ENCODE data around the gene IL12B.
A peak's percentile ranks its signal among the peaks of the same experiment; 100 is the strongest.
"Not testable (repeated sequence)": the region's sequence is repeated elsewhere in the genome, so short reads cannot be mapped to it uniquely, and the experiment has no call there.

Gene IL12B

GRCh38 chr5:159330131-159330800 lies at the start of gene IL12B:
Gene IL12B, minus strand, starts transcription at chr5:159330487. Its CDS starts 3,705 bp downstream, at chr5:159326782.
- no peak for DNase-seq

- no peak for DNase-seq
These were observed 47.4 kb upstream of the IL12B start for GRCh38 chr5:159377653-159378052.

DNA sequence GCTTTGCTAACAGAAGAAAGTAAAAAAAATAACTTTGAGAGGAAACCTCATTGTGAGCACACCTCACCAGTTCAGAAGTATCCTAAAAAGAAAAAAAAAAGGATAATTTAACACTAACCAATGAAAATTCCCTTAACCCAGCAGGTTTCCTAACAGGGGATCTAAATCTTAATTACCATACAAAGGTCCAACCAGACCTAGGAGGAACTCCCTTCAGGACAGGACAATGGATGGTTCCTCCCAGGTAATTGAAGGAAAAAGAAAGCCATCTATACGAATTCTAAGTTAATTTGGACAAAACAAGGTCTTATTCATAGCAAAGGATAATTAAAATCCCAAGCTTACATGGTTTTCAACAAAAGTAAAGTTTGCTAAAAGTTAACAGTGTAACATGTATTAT lies 37.6 kb upstream of the IL12B start:
- not testable (repeated sequence) for DNase-seq

DNA sequence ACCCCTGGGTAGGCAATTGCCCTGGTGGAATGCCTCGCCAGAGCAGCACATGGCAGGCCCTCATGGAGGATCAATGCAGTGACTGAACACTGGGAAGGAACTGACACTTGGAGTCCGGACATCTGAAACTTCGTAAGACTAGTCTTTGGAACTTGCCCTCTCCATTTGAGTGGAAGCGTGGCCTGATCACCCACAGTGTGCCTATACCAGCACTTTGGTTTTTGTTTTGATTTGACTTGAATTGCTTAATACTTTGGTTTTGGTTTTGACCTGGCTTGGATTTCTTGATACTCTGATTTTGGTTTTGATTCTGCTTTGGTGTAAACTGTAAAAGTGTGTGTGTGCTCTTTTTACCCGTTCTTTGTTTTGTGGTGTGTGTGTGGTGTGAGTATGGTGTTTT lies 36.5 kb upstream of the IL12B start:
- not testable (repeated sequence) for DNase-seq

GRCh38 chr5:159362220-159362619 lies 31.9 kb upstream of the IL12B start:
- no peak for DNase-seq

DNA sequence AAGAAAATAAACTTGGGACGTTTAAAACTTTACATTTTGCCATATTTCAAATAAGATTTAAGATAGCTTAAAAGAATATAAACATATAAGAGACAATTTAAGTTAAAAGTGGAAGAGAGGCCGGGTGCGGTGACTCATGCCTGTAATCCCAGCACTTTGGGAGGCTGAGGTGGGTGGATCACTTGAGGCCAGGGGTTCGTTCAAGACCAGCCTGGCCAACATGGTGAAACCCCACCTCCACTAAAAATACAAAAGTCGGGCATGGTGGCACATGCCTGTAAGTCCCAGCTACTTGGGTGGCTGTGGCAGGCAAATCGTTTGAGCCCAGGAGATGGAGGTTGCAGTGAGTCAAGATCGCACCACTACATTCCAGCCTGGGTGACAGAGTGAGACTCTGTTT lies 29.6 kb upstream of the IL12B start:
- not testable (repeated sequence) for DNase-seq

DNA sequence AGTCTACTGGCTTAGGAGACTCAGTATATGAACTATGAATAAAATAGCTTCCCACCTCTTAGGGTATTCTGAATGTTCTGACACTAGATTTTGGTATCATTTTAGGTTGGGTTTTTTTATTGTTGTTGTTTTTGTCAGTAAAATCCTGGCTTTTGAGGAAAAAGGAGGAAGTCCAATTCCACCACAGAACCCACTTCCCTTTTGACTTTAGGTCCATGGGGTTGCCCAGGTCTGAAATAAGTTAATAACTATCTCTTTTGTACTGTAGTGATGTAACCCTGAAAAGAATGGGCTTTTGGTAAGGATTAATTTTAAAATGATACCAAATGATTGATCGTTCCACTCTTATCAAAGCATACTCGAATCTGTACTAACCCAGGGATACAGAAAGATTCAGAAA lies 29.1 kb upstream of the IL12B start:
- DNase-seq, result no peak

DNA sequence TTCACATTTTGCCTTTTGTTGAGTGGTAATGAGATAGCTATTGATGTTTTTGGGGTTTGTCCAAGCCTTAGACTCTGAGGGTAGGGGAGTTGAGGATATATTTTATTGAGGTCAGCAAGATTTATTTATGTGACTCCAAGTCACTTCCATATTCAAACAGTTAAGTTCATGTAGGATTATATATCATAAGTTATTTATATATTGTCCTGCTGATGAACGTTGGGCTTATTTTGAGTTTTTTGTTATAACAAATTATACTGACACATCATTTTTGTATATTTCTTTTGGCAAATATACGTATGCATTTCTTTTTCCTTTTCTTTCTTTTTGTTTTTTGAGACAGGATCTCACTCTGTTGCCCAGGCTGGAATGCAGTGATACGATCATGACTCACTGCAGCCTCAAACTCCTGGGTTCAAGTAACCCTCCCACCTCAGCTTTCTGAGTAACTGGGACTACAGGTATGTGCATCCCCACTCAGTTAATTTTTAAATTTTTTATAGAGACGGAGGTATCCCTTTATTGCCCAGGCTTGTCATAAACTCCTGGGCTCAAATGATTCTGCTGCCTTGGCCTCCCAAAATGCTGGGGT lies 23.5 kb upstream of the IL12B start:
- DNase-seq, result no peak

- not testable (repeated sequence) for DNase-seq
These were observed 20.4 kb upstream of the IL12B start for GRCh38 chr5:159350644-159351043.

GRCh38 chr5:159350216-159350615 lies 19.9 kb upstream of the IL12B start:
- DNase-seq, result not testable (repeated sequence)

- no peak for DNase-seq
These were observed 15.6 kb upstream of the IL12B start for GRCh38 chr5:159345861-159346260.

- no peak for DNase-seq
These were observed 15.0 kb upstream of the IL12B start for GRCh38 chr5:159345336-159345735.

- no peak for DNase-seq
These were observed 13.2 kb upstream of the IL12B start for GRCh38 chr5:159343295-159344094.

DNA sequence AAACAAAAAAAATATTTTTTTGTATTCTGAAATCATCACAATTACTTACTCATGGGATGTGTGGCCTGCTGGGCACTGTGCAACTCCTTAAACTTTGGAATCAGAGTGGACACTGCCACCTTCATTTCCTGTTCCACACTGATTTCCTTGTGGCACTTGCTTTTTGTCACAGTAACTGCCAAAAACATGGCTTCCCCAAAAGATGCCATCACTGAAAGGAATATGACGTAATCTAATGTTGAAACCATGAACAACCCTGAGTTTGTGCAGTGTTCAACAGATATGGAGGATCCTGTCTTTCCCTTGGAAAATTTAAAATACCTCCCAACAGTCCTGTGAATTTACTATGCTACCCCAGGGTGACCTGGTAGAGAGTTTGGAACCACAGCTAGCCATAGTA lies 12.6 kb upstream of the IL12B start:
- DNase-seq, result no peak

- DNase-seq, result no peak
These were observed 11.6 kb upstream of the IL12B start for GRCh38 chr5:159341906-159342310.

DNA sequence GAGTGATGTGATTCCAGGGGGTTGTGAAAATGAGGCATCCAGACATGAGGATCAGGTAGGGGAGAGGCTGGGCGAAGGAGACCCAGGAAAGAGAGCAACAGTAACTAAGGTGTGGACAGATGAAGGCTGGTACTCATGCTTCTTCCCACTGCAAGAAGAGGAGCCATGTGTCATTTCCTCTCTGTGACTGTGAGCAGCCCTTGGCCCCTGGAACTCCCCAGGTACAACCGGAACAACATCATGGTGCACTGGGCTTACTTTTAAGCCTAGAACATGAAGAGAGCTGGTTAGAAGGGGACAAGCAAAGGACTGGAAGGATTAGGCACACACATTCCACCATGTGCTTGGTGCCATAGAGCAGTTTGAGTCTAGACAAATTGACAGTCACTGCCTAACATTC lies 10.9 kb upstream of the IL12B start:
- no peak for DNase-seq

GRCh38 chr5:159340511-159340910 lies 10.2 kb upstream of the IL12B start:
- DNase-seq, result no peak

DNA sequence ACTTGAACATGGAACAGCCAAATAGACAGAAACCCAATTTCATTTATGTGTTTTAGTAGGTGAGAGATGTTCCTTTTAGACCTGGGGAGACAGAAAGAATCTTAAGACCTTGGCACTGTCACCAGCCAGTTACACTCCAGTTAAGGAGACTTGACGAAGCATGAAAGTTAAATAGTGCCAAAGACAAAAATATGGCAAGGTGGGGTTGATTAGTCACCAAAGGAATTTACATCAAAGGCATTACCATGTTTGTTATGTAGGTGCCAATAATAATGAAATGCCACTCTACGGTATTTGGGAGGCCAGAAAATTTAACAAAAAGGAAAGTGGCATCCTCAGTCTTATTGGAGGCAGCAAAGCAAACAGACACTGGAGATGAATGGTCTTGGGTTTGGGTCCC lies 9.2 kb upstream of the IL12B start:
- DNase-seq, result no peak

DNA sequence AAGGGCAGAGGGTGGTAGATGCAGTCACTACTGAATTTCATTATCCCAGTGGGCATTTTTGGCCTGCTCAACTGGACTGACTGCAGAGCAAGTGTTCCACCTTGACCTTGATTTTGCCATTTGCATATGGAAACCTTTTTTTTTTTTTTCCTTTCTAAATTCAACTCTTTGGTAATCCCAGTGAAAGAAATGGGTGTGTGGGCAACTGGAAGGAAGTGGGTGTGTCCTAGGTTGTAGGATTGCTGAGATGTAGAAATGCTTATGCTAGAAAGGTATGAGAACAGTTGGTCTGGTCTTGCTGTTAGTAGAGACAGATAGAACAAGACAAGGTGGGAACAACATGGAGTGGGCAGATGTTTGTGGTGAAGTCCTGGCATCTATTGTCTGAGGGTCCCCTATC lies 7.8 kb upstream of the IL12B start:
- DNase-seq, result no peak

GRCh38 chr5:159337016-159337955 lies 7.0 kb upstream of the IL12B start:
- DNase-seq, result peak; percentile 46

DNA sequence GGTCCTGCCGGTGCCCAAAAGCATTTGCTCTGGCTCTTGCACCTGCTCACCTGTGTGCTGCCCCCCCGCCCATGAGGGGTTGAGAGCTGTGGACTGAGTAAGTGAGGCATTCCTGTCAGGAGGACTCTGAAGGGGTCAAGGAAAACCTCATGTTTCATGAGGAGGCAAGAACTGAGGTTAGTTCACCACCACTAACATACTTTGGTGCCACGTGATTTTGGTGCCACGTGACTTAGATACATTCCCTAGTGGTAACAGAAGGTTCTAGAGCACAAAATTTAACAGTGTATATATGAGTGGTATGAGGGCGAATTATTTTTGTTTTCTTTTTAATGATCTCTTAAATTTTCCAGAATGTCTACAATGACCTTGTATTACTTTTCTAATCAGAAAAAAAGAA lies 6.3 kb upstream of the IL12B start:
- DNase-seq, result no peak

DNA sequence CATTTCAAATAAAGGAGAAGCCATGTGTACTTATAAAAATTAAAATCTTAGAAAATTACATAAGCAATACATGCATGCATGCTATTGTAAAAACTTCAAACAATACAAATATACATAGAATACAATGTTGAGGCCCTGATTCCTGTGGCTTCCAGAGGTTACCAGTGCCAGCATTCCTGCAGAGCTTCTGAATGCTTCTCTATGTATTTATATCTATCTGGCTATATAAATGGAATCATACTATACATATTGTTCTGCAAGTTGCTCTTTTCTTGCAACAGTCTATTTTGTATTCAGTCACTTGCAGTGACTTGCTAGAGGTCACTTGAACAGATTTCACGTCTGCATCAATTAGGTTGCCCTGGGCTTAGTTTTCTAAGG lies 3.2 kb upstream of the IL12B start:
- DNase-seq, result no peak

Measured in amniotic stem cell (primary cell).